Activated CD8-positive, alpha-beta memory T cell treated with anti-CD3 and anti-CD28 coated beads for 48 hours (primary cell): ENCODE data around the gene SIRT7.
"Not testable (repeated sequence)": the region's sequence is repeated elsewhere in the genome, so short reads cannot be mapped to it uniquely, and the experiment has no call there.

Experiments
- DNase-seq, 3 experiments: peaks; one replicate each; pipeline ENCODE4 v3.0.0-alpha.2; 2020; ENCODE audit warnings: low read depth in 2 of 3, low spot score in 2 of 3

Gene SIRT7

GRCh38 chr17:81955058-81955681 is 37.2 kb upstream of the SIRT7 start:
- DNase-seq, result no peak

GRCh38 chr17:81954131-81955057 is 36.4 kb upstream of the SIRT7 start:
- no peak for DNase-seq

GRCh38 chr17:81953443-81953842 is 35.5 kb upstream of the SIRT7 start:
- DNase-seq, result not testable (repeated sequence)

GRCh38 chr17:81952792-81953228 is 34.8 kb upstream of the SIRT7 start:
- no peak for DNase-seq

GRCh38 chr17:81951785-81952684 is 34.1 kb upstream of the SIRT7 start:
- DNase-seq, result no peak

GRCh38 chr17:81950501-81950900 is 32.5 kb upstream of the SIRT7 start:
- no peak for DNase-seq

GRCh38 chr17:81948635-81949378 is 30.8 kb upstream of the SIRT7 start:
- no peak for DNase-seq

GRCh38 chr17:81947189-81947588 is 29.2 kb upstream of the SIRT7 start, which contains the start of gene MYADML2:
Gene MYADML2 (minus strand): TSS chr17:81947233. CDS start chr17:81941741, 5,492 bp downstream.
- DNase-seq, result no peak

GRCh38 chr17:81944858-81945257 is 26.9 kb upstream of the SIRT7 start:
- no peak for DNase-seq

GRCh38 chr17:81942167-81942553 is 24.2 kb upstream of the SIRT7 start:
- DNase-seq, result no peak

GRCh38 chr17:81941484-81942166 is 23.6 kb upstream of the SIRT7 start:
- DNase-seq, result no peak

- no peak for DNase-seq
These were observed 22.8 kb upstream of the SIRT7 start for GRCh38 chr17:81940538-81941483.

- DNase-seq, result no peak
These were observed 22.0 kb upstream of the SIRT7 start for GRCh38 chr17:81939881-81940385.

GRCh38 chr17:81939218-81939617 is 21.2 kb upstream of the SIRT7 start:
- no peak for DNase-seq

GRCh38 chr17:81935709-81936084 is 17.7 kb upstream of the SIRT7 start:
- no peak for DNase-seq

GRCh38 chr17:81934850-81935708 is 17.1 kb upstream of the SIRT7 start:
- no peak for DNase-seq

- DNase-seq, result no peak
These were observed 16.3 kb upstream of the SIRT7 start for GRCh38 chr17:81934098-81934757.
